Left ventricle myocardium inferior (tissue), 1 donor: ENCODE results near the gene PCDHGA1. TPM values are rescaled to one million over a fixed set of nuclear protein-coding genes. Genes with fewer than 3 reads are reported as not detected.

Experiments used
- DNase-seq: peaks from one replicate; pipeline ENCODE4 v3.0.0-alpha.2; 2020
- H3K27ac ChIP-seq: fragments of 200-600 bp; replicated peaks from 2 replicates; pipeline ENCODE4 v1.8.0; 2021
- H3K27me3 ChIP-seq: fragments of 200-600 bp; 2 replicates; pipeline ENCODE4 v1.8.0; 2021; ENCODE audit warnings: low read depth
- H3K36me3 ChIP-seq: fragments of 200-600 bp; 2 replicates; pipeline ENCODE4 v1.8.0; 2021
- H3K4me1 ChIP-seq: fragments of 200-600 bp; 2 replicates; pipeline ENCODE4 v1.8.0; 2021
- H3K4me3 ChIP-seq: fragments of 200-600 bp; 2 replicates; pipeline ENCODE4 v1.8.0; 2021; ENCODE audit warnings: mild to moderate bottlenecking, moderate library complexity
- H3K9me3 ChIP-seq: fragments of 200-600 bp; replicated peaks from 2 replicates; pipeline ENCODE4 v1.8.0; 2021
- CTCF ChIP-seq: fragments of 200-600 bp; IDR thresholded peaks from 2 replicates; pipeline ENCODE4 v1.8.0; 2021; ENCODE audit warnings: antibody characterized with exemption, mild to moderate bottlenecking, borderline replicate concordance
- intact Hi-C: fragments of 100-400 bp; cut with micrococcal nuclease; formaldehyde crosslinking; loops from one replicate; pipeline ENCODE4 v1.11.0; 2022
- total RNA-seq: library from RNA; stranded (reverse); fragmentation: NEBNext Ultra II Directional; extraction: Animal tissue kit (Norgen Biotek cat#: 25700); gene quantifications from one replicate; pipeline ENCODE4 v1.2.1, GENCODE V29; 2021
- donor health status: DM: no; HTN: yes; CAD: no; lungs with severe emphysema.

PCDHGA1 gene
- total RNA-seq, 1 donor from 2014 or later = 3.1 TPM

DNA sequence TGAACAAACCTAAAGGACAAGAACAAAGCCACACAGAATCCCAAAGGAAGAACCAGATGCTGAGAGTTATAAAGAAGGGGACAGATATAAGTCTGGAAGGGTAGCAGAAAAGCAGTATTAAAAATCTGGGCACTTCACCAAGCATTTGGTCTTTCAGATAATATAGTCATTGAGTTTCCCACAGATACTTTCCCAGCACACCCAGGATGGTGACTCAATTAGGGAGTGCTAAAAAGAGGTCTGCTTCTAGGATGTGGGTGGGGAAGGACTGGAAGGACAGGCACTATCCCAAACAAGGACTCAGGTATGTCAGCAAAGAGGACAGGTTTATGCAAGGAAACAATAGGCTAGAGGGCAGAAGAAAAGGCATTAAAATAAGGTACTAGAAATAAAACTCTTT, 229.1 kb downstream of the PCDHGA1 start:
- H3K9me3 ChIP-seq = no peaks in the 10 kb centered on the region
- peaks cover 51% of the 10 kb centered on the region for H3K4me1 ChIP-seq
- no peak overlapping the region for H3K4me3 ChIP-seq
- H3K36me3 ChIP-seq = peaks cover 10% of the 10 kb centered on the region
- TF ChIP-seq CTCF = no peak
- intact Hi-C loops = loop anchor here (10.0 kb wide), 1 partner anchor 145 kb away; the partner anchor contains the start of genes PCDHGA10 and PCDHGB7
- no peaks in the 10 kb centered on the region for H3K27me3 ChIP-seq
- DNase-seq = no peak
- H3K27ac ChIP-seq = peak overlapping the region; percentile 94

DNA sequence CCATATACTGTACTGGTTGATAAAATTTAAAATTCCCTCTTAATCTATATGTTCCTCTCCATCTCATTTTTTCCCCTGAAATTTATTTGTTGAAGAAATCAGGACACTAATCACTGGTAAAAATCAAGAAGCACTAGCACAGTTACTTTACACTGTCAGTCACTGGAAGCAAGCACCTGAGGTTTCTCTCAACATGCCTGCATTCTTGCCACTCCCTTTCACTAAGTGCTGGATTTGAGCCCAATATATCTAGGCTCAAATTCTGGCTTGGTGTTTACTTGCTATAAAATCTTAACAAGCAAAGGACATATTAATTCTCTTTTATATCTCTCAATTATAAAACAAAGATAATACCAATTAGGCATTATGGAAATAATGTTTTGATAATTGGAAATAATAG, 229.8 kb downstream of the PCDHGA1 start:
- H3K36me3 ChIP-seq = peaks cover 11% of the 10 kb centered on the region
- peaks cover 55% of the 10 kb centered on the region for H3K4me1 ChIP-seq
- no peaks in the 10 kb centered on the region for H3K27me3 ChIP-seq
- peak overlapping the region; percentile 47 for H3K4me3 ChIP-seq
- H3K9me3 ChIP-seq = no peaks in the 10 kb centered on the region
- no peak for DNase-seq
- intact Hi-C loops = loop anchor here (10.0 kb wide), 1 partner anchor 225 kb away; the partner anchor contains the start of genes PCDHGA1 and PCDHGA2
- no peak for TF ChIP-seq CTCF
- H3K27ac ChIP-seq = peak overlapping the region; percentile 94

DNA sequence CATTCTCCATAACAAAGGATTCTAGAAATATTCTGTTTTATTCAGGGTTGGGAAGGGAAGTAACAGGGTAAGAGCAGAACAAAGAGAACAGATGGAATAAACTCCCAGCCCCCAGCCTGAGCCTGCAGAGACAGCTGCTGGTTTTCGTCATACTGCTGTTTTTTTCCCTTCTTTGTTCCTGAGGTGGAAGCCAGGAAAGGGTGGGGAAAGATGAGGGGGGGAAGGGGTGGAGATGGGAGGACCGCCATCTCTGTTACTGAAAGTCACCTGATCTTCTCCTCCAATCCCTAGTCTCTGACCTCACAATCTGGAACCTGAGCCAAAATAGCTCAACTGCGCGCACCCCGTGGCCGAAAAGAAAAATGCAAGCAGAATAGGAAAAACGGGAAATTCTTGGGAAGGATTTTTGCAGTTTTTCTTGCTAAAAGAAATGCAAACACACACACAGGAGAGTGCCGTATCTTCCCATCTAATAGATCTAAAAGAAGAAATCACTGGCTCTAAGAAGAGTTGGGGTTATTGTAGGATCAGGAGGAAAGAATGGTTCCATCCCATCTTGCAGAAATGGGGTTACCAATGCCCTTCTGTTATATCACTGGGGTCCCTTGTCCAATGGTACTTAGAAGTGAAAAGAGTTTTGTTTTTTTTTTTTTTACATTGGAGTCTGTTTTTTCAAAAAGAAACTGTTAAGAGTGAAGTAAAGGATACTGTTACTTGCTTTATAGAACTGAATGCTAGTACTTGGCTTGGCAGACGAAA, 230.6 kb downstream of the PCDHGA1 start:
- Histone ChIP-seq H3K4me1 (peaks cover 55% of the 10 kb centered on the region), H3K27me3 (no peaks in the 10 kb centered on the region), H3K36me3 (peaks cover 16% of the 10 kb centered on the region), H3K4me3 (peak overlapping the region; percentile 47), H3K9me3 (no peaks in the 10 kb centered on the region), H3K27ac (peak overlapping the region; percentile 94)
- peak; percentile 82 for DNase-seq
- peak; percentile 87 for TF ChIP-seq CTCF
- intact Hi-C loops = loop anchor here (10.0 kb wide), 1 partner anchor 226 kb away; the partner anchor contains the start of genes PCDHGA1 and PCDHGA2

Other genes with a start within 250 kb of the PCDHGA1 start
- 1.1 TPM for gene PCDHB2, start 235.9 kb upstream of the PCDHGA1 start, total RNA-seq
- 0.77 TPM for gene PCDHB3, start 230.0 kb upstream of the PCDHGA1 start, total RNA-seq
- gene PCDHB4, start 208.7 kb upstream of the PCDHGA1 start, total RNA-seq = 0.80 TPM
- 2.3 TPM for gene PCDHB5, start 195.3 kb upstream of the PCDHGA1 start, total RNA-seq
- gene PCDHB6, start 180.5 kb upstream of the PCDHGA1 start, total RNA-seq = 0.14 TPM
- gene PCDHB7, start 157.9 kb upstream of the PCDHGA1 start, total RNA-seq = 0.55 TPM
- gene PCDHB8, start 152.7 kb upstream of the PCDHGA1 start, total RNA-seq = 2.1 TPM
- 1.4 TPM for gene PCDHB16, start 148.1 kb upstream of the PCDHGA1 start, total RNA-seq
- 1.2 TPM for gene PCDHB9, start 143.4 kb upstream of the PCDHGA1 start, total RNA-seq
- 0.63 TPM for gene PCDHB10, start 138.2 kb upstream of the PCDHGA1 start, total RNA-seq
- gene PCDHB11, start 130.9 kb upstream of the PCDHGA1 start, total RNA-seq = 0.77 TPM
- gene PCDHB12, start 121.8 kb upstream of the PCDHGA1 start, total RNA-seq = 0.69 TPM
- 2.5 TPM for gene PCDHB13, start 116.6 kb upstream of the PCDHGA1 start, total RNA-seq
- 1.9 TPM for gene PCDHB14, start 107.2 kb upstream of the PCDHGA1 start, total RNA-seq
- gene PCDHB15, start 85.1 kb upstream of the PCDHGA1 start, total RNA-seq = 2.8 TPM
- gene SLC25A2, start 26.5 kb upstream of the PCDHGA1 start, total RNA-seq = not detected
- gene TAF7, start 9.7 kb upstream of the PCDHGA1 start, total RNA-seq = 108 TPM
- gene PCDHGA2, start 8.2 kb downstream of the PCDHGA1 start, total RNA-seq = 7.8 TPM
- 12.2 TPM for gene PCDHGA3, start 13.3 kb downstream of the PCDHGA1 start, total RNA-seq
- 5.7 TPM for gene PCDHGB1, start 19.6 kb downstream of the PCDHGA1 start, total RNA-seq
- gene PCDHGA4, start 24.5 kb downstream of the PCDHGA1 start, total RNA-seq = 7.3 TPM
- gene PCDHGB2, start 29.5 kb downstream of the PCDHGA1 start, total RNA-seq = 8.8 TPM
- 4.9 TPM for gene PCDHGA5, start 33.6 kb downstream of the PCDHGA1 start, total RNA-seq
- gene PCDHGB3, start 39.7 kb downstream of the PCDHGA1 start, total RNA-seq = 6.3 TPM
- 5.6 TPM for gene PCDHGA6, start 43.4 kb downstream of the PCDHGA1 start, total RNA-seq
- 5.8 TPM for gene PCDHGA7, start 52.2 kb downstream of the PCDHGA1 start, total RNA-seq
- 4.2 TPM for gene PCDHGB4, start 57.2 kb downstream of the PCDHGA1 start, total RNA-seq
- 8.5 TPM for gene PCDHGA8, start 62.1 kb downstream of the PCDHGA1 start, total RNA-seq
- 6.0 TPM for gene PCDHGB5, start 67.4 kb downstream of the PCDHGA1 start, total RNA-seq
- gene PCDHGA9, start 72.3 kb downstream of the PCDHGA1 start, total RNA-seq = 3.9 TPM
- 5.0 TPM for gene PCDHGB6, start 77.5 kb downstream of the PCDHGA1 start, total RNA-seq
- gene PCDHGA10, start 82.5 kb downstream of the PCDHGA1 start, total RNA-seq = 5.0 TPM
- gene PCDHGB7, start 87.2 kb downstream of the PCDHGA1 start, total RNA-seq = 7.9 TPM
- gene PCDHGA11, start 90.5 kb downstream of the PCDHGA1 start, total RNA-seq = 3.8 TPM
- gene PCDHGA12, start 100.0 kb downstream of the PCDHGA1 start, total RNA-seq = 4.8 TPM
- gene PCDHGC3, start 145.5 kb downstream of the PCDHGA1 start, total RNA-seq = 15.6 TPM
- gene PCDHGC4, start 154.5 kb downstream of the PCDHGA1 start, total RNA-seq = 1.8 TPM
- gene PCDHGC5, start 158.6 kb downstream of the PCDHGA1 start, total RNA-seq = 2.9 TPM